Neural cell (in vitro differentiated cells): Measurements from ENCODE around the gene ARHGAP40. TPM values are rescaled to one million over a fixed set of nuclear protein-coding genes. Genes with fewer than 3 reads are reported as not detected.

Source experiments
- H2AFZ ChIP-seq: fragments of 200-600, 300-800 bp; sonication (generic), shearing (Covaris generic); 2 replicates; pipeline ENCODE4 v1.6.0; 2014; ENCODE audit warnings: low read depth, mild to moderate bottlenecking, antibody characterized with exemption, low read length, moderate library complexity
- H3F3A ChIP-seq: fragments of 200-600 bp; shearing (Covaris generic); 2 replicates; pipeline ENCODE4 v1.6.1; 2016; ENCODE audit warnings: mild to moderate bottlenecking, moderate library complexity, mixed read lengths, antibody characterized with exemption, low read length; ENCODE audit not compliant: insufficient read depth, poor library complexity, severe bottlenecking
- H3K27ac ChIP-seq: fragments of 200-600, 300-800 bp; sonication (generic), shearing (Covaris generic); 2 replicates; pipeline ENCODE4 v1.5.1; 2014; ENCODE audit warnings: mild to moderate bottlenecking, low read length, moderate library complexity
- H3K27me3 ChIP-seq: fragments of 300-800, 200-600 bp; sonication (generic), shearing (Covaris generic); 2 replicates; pipeline ENCODE4 v1.6.0; 2014; ENCODE audit warnings: mild to moderate bottlenecking, low read depth, low read length, moderate library complexity; ENCODE audit not compliant: insufficient read depth
- H3K36me3 ChIP-seq: fragments of 300-800, 200-600 bp; sonication (generic), shearing (Covaris generic); 2 replicates; pipeline ENCODE4 v1.5.1; 2014; ENCODE audit warnings: mild to moderate bottlenecking, antibody characterized with exemption, low read length, moderate library complexity; ENCODE audit not compliant: insufficient read depth
- H3K4me2 ChIP-seq: fragments of 300-800, 200-600 bp; sonication (generic), shearing (Covaris generic); 2 replicates; pipeline ENCODE4 v1.6.0; 2014; ENCODE audit warnings: mild to moderate bottlenecking, low read length
- H3K4me3 ChIP-seq: fragments of 300-800, 200-600 bp; sonication (generic), shearing (Covaris generic); 2 replicates; pipeline ENCODE4 v1.5.1; 2014; ENCODE audit warnings: mild to moderate bottlenecking, low read length, moderate library complexity
- H3K79me2 ChIP-seq: fragments of 200-600 bp; shearing (Covaris generic); replicated peaks from 2 replicates; pipeline ENCODE4 v1.6.0; 2014; ENCODE audit warnings: mild to moderate bottlenecking, low read length, moderate library complexity; ENCODE audit not compliant: insufficient read depth
- H3K9ac ChIP-seq: fragments of 300-800, 200-600 bp; sonication (generic), shearing (Covaris generic); 2 replicates; pipeline ENCODE4 v1.6.1; 2016; ENCODE audit warnings: mild to moderate bottlenecking, low read length, mixed read lengths
- H3K9me2 ChIP-seq: fragments of 200-600 bp; shearing (Covaris generic); 2 replicates; pipeline ENCODE4 v1.6.1; 2016; ENCODE audit warnings: mild to moderate bottlenecking, low read length, mixed read lengths; ENCODE audit not compliant: insufficient read depth
- H3K9me3 ChIP-seq: fragments of 200-600, 300-800 bp; sonication (generic), shearing (Covaris generic); 2 replicates; pipeline ENCODE4 v1.6.1; 2016; ENCODE audit warnings: mild to moderate bottlenecking, mixed run types, low read length, moderate library complexity, mixed read lengths
- H4K20me1 ChIP-seq: fragments of 200-600 bp; shearing (Covaris generic); 2 replicates; pipeline ENCODE4 v1.6.1; 2016; ENCODE audit warnings: mild to moderate bottlenecking, mixed run types; ENCODE audit not compliant: insufficient read depth
- CTCF ChIP-seq: fragments of 450-650 bp; IDR thresholded peaks from 2 replicates; pipeline ENCODE4 v1.5.1; 2014; ENCODE audit warnings: antibody characterized with exemption, mild to moderate bottlenecking, moderate library complexity; ENCODE audit not compliant: poor library complexity, severe bottlenecking
- EP300 ChIP-seq: fragments of 450-650 bp; conservative IDR thresholded peaks from 2 replicates; pipeline ENCODE4 v1.6.1; 2014; ENCODE audit warnings: antibody characterized with exemption, mild to moderate bottlenecking, moderate library complexity; ENCODE audit not compliant: poor library complexity, severe bottlenecking
- RAD21 ChIP-seq: fragments of 450-650 bp; conservative IDR thresholded peaks from 2 replicates; pipeline ENCODE4 v1.6.1; 2014; ENCODE audit warnings: antibody characterized with exemption, mild to moderate bottlenecking, moderate library complexity
- REST ChIP-seq: IDR thresholded peaks from 2 replicates; pipeline ENCODE4 v1.6.1; 2012; ENCODE audit warnings: borderline replicate concordance
- TAF1 ChIP-seq: IDR thresholded peaks from 2 replicates; pipeline ENCODE4 v1.6.1; 2012; ENCODE audit warnings: low read depth
- polyA plus RNA-seq: library from polyadenylated mRNA; depleted of rRNA; stranded (reverse); fragments of >200 nt; gene quantifications from 2 replicates; pipeline ENCODE4 v1.2.3, GENCODE V29; 2014

Gene ARHGAP40
- polyA plus RNA-seq, 1 donor from 2014 or later = 0.61 TPM

GRCh38 chr20:38698541-38698940 is 96.9 kb downstream of the ARHGAP40 start (continued):
- TF ChIP-seq REST = no peak

DNA sequence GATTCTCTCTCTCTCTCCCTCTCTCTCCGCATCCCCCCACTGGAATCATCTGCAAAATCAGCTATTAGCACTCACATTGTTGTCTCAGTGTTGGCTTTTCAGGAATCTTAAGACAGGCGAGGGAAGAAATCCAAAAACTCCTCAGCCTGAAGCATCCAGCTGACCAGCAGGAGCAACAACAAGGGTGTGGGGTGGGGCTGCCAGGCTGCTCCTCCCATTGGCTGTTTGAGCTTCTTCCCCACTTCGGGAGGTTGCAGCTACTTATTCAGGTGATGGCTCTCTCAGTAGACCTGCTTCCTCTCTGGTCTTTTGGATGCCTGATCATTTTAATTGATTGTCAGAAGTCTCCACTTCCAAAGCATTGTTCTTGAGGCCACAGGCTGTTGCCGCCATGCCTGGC is 98.5 kb downstream of the ARHGAP40 start:
- no peak overlapping the region for H3K9ac ChIP-seq
- no peak for TF ChIP-seq CTCF
- no peak for TF ChIP-seq TAF1
- no peak for TF ChIP-seq EP300
- no peak for TF ChIP-seq REST
- no peak for TF ChIP-seq RAD21
- no peak overlapping the region for H3K27ac ChIP-seq
- H3K4me3 ChIP-seq = no peak overlapping the region
- no peaks in the 10 kb centered on the region for H3K9me3 ChIP-seq
- H3K79me2 ChIP-seq = no peaks in the 10 kb centered on the region
- H2AFZ ChIP-seq = no peak overlapping the region
- H3K9me2 ChIP-seq = no peaks in the 10 kb centered on the region
- no peaks in the 10 kb centered on the region for H3K27me3 ChIP-seq
- H3F3A ChIP-seq = no peaks in the 10 kb centered on the region
- no peaks in the 10 kb centered on the region for H4K20me1 ChIP-seq
- H3K36me3 ChIP-seq = no peaks in the 10 kb centered on the region
- H3K4me2 ChIP-seq = no peak overlapping the region

Other genes with a start within 250 kb of the ARHGAP40 start
- gene SNHG17, start 166.5 kb upstream of the ARHGAP40 start, polyA plus RNA-seq = 20.4 and 23.1 TPM in 2 replicates
- 30.0 TPM in 2 replicates for gene RALGAPB, start 129.0 kb upstream of the ARHGAP40 start, polyA plus RNA-seq
- not detected in 2 replicates for gene ADIG, start 20.6 kb upstream of the ARHGAP40 start, polyA plus RNA-seq
- 36.2 and 40.0 TPM in 2 replicates for gene SLC32A1, start 122.7 kb downstream of the ARHGAP40 start, polyA plus RNA-seq
- gene ACTR5, start 146.7 kb downstream of the ARHGAP40 start, polyA plus RNA-seq = 23.3 and 24.5 TPM in 2 replicates
- gene PPP1R16B, start 203.9 kb downstream of the ARHGAP40 start, polyA plus RNA-seq = 1.9 and 2.2 TPM in 2 replicates